Right cardiac atrium (tissue), 5 donors: ENCODE data around the gene SWT1. TPM values are rescaled to one million over a fixed set of nuclear protein-coding genes. Genes with fewer than 3 reads are reported as not detected.
"Not testable (repeated sequence)": the region's sequence is repeated elsewhere in the genome, so short reads cannot be mapped to it uniquely, and the experiment has no call there.

Experiments
- ATAC-seq, 2 donors: fragments of 200-7000 bp; cut with Tn5 transposase; one replicate each; pipeline versions ENCODE4 v1.8.0 to v1.9.1; 2020; ENCODE audit warnings: moderate library complexity in 2 of 2, mild to moderate bottlenecking in 1 of 2
- DNase-seq, 3 donors: peaks; one replicate each; pipeline ENCODE4 v3.0.0-alpha.2; 2020
- H3K27ac ChIP-seq: one replicate; pipeline ENCODE4 v1.5.1; 2013; ENCODE audit warnings: mild to moderate bottlenecking, low read length, control low read depth, moderate library complexity
- H3K27me3 ChIP-seq: one replicate; pipeline ENCODE4 v1.6.1; 2013; ENCODE audit not compliant: control insufficient read depth, insufficient read depth
- H3K4me1 ChIP-seq: one replicate; pipeline ENCODE4 v1.6.1; 2013; ENCODE audit warnings: low read length; ENCODE audit not compliant: control insufficient read depth, insufficient read depth
- H3K4me3 ChIP-seq: one replicate; pipeline ENCODE4 v1.5.1; 2013; ENCODE audit warnings: low read length, control low read depth
- H3K9me3 ChIP-seq: one replicate; pipeline ENCODE4 v1.6.1; 2013; ENCODE audit warnings: low read length; ENCODE audit not compliant: control insufficient read depth
- WGBS: extraction: QIAGEN DNeasy Blood & Tissue Kit; methylation state at CpG from one replicate; pipeline ENCODE4 v1.1.7; 2013; 5-methylcytosine and 5-hydroxymethylcytosine counted together
- intact Hi-C, 4 donors: fragments of 100-400 bp; cut with DNase I; formaldehyde crosslinking; loops; one replicate each; pipeline versions ENCODE4 v1.11.0 to v1.14.0; 2022 to 2023
- polyA plus RNA-seq: library from polyadenylated mRNA; stranded (reverse); fragments of 200-250 nt; gene quantifications from one replicate; pipeline ENCODE4 v1.2.3, GENCODE V29; 2013
- total RNA-seq, 4 donors: library from RNA; stranded (reverse); fragmentation: NEBNext Ultra II Directional; extraction: Animal tissue kit (Norgen Biotek cat#: 25700); gene quantifications; one replicate each; pipeline ENCODE4 v1.2.1, GENCODE V29; 2021
- donor health status: healthy with polysubstance abuse.
- donor health status: DM: no; HTN: yes; CAD: no.
- donor health status: DM: no; HTN: no; CAD: no.
- donor health status: DM: no; HTN: yes; CAD: no; lungs with severe emphysema.
- donor health status: DM: yes; HTN: yes; CAD: no.

Gene SWT1
- total and polyA plus RNA-seq, 5 donors: 1.9 to 7.7 (median 6.4) TPM

GRCh38 chr1:185229981-185230380 is 73.0 kb downstream of the SWT1 start:
- no peak overlapping the region for H3K4me3 ChIP-seq
- no peaks in the 10 kb centered on the region for H3K27me3 ChIP-seq
- intact Hi-C loops: loop anchor here in 2 of 4 donors (10.0 kb wide), 2 partner anchors 445 to 455 kb away; no protein-coding TSS in a partner anchor
- ATAC-seq (no peak), DNase-seq (no peak)
- H3K27ac ChIP-seq: no peak overlapping the region
- 90% methylated on average over 2 of the region's 2 CpGs for WGBS
- H3K9me3 ChIP-seq: no peaks in the 10 kb centered on the region
- no peaks in the 10 kb centered on the region for H3K4me1 ChIP-seq

DNA sequence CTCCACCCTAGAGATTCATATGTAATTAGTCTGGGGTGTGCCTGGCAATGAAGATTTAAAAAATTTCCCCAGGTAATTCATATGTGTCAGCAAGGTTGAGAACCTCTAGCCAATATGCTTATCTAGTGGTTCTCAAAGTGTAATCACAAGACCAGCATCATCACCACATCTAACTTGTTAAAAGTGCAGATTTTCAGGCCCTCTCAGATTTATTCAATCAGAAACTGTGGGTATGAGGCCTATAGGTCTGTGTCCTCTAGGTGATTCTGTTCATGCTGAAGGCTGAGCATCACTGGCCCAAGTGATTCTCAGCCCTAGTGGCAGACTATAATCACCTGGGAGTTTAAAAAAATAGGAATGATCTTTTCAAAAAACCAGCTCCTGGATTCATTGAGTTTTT is 75.9 kb downstream of the SWT1 start:
- ATAC-seq (no peak), DNase-seq (no peak)
- intact Hi-C loops: loop anchor here in 2 of 4 donors (10.0 kb wide), 2 partner anchors 442 to 452 kb away; no protein-coding TSS in a partner anchor
- H3K27me3 ChIP-seq: no peaks in the 10 kb centered on the region
- no peak overlapping the region for H3K27ac ChIP-seq
- no peaks in the 10 kb centered on the region for H3K9me3 ChIP-seq
- no peaks in the 10 kb centered on the region for H3K4me1 ChIP-seq
- H3K4me3 ChIP-seq: no peak overlapping the region

- not testable (repeated sequence) for H3K9me3 ChIP-seq, H3K4me1 ChIP-seq, H3K27ac ChIP-seq, ATAC-seq, H3K27me3 ChIP-seq, DNase-seq, H3K4me3 ChIP-seq
- intact Hi-C loops: loop anchor here in 2 of 4 donors (10.0 kb wide), 2 partner anchors 441 to 451 kb away; no protein-coding TSS in a partner anchor
- 98% methylated on average over 1 of the region's 1 CpG for WGBS
These were observed 77.2 kb downstream of the SWT1 start for GRCh38 chr1:185234183-185234582.

GRCh38 chr1:185237176-185237575 is 80.2 kb downstream of the SWT1 start:
- H3K4me3 ChIP-seq, DNase-seq, H3K27ac ChIP-seq, ATAC-seq, H3K27me3 ChIP-seq, H3K4me1 ChIP-seq, H3K9me3 ChIP-seq: not testable (repeated sequence)
- intact Hi-C loops: loop anchor here in 2 of 4 donors (10.0 kb wide), 2 partner anchors 438 to 448 kb away; no protein-coding TSS in a partner anchor
- WGBS: 99% methylated on average over 2 of the region's 2 CpGs

- Histone ChIP-seq H3K27me3 (no peaks in the 10 kb centered on the region), H3K4me3 (no peak overlapping the region), H3K9me3 (no peaks in the 10 kb centered on the region), H3K4me1 (no peaks in the 10 kb centered on the region), H3K27ac (no peak overlapping the region)
- no peak for DNase-seq
- no peak for ATAC-seq
- intact Hi-C loops: loop anchor here in 2 of 4 donors (10.0 kb wide), 2 partner anchors 437 to 447 kb away; no protein-coding TSS in a partner anchor
- 100% methylated on average over 1 of the region's 1 CpG for WGBS
These were observed 80.7 kb downstream of the SWT1 start for GRCh38 chr1:185237661-185238060.

DNA sequence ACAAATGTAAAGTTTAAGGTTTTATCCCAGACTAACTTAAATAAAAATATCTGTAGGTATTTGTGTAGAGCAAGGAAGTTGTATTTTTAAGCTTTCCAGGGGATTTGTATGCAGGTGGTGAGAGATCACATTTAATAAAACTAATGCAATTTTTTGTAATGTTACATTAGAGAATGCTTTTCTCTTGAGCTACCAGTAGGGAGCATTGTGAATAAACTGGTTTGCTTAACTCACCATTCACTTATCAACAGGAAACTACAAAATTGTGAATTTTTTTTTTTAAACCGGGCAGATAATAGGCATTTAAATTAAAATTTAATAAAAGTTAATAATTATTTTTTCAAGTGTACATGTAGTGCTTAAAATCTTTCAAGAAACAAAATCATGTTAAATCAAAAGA is 81.5 kb downstream of the SWT1 start:
- WGBS: 31% methylated on average over 1 of the region's 1 CpG
- intact Hi-C loops: loop anchor here in 2 of 4 donors (10.0 kb wide), 2 partner anchors 436 to 446 kb away; no protein-coding TSS in a partner anchor
- no peak for ATAC-seq

GRCh38 chr1:185239861-185240260 is 82.9 kb downstream of the SWT1 start:
- intact Hi-C loops: loop anchor here in 3 of 4 donors (10.0 kb wide), 2 partner anchors 435 to 445 kb away; no protein-coding TSS in a partner anchor
- H3K27me3 ChIP-seq: no peaks in the 10 kb centered on the region
- H3K4me3 ChIP-seq: no peak overlapping the region
- H3K27ac ChIP-seq: no peak overlapping the region
- ATAC-seq (no peak), DNase-seq (no peak)
- H3K4me1 ChIP-seq: no peaks in the 10 kb centered on the region
- no peaks in the 10 kb centered on the region for H3K9me3 ChIP-seq
- WGBS: 56% methylated on average over 1 of the region's 1 CpG

More for the DNA sequence above, 81.5 kb downstream of the SWT1 start:
- Histone ChIP-seq H3K27ac (no peak overlapping the region), H3K4me3 (no peak overlapping the region), H3K9me3 (no peaks in the 10 kb centered on the region), H3K27me3 (no peaks in the 10 kb centered on the region), H3K4me1 (no peaks in the 10 kb centered on the region)
- DNase-seq: no peak

DNA sequence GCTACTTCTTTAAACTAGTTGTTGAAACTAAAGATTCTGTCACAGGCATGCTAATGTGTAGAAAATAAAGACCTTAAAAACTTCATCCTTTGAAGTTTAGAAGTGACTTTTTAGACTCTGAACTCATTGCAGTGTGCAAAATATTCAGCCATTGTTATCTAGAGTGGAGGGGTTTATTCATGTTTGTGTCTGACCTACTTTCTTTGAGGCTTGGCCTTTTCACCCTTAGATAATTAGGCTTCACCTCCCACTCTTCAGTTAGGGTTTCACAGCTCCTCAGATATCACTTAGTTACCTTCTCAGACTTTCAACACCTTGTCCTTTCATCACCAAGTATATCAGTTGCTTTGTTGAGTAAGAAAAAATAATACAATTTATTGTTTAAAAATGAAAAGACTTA is 84.2 kb downstream of the SWT1 start:
- H3K4me3 ChIP-seq: no peak overlapping the region
- no peak for ATAC-seq
- H3K9me3 ChIP-seq: no peaks in the 10 kb centered on the region
- H3K27ac ChIP-seq: no peak overlapping the region
- H3K4me1 ChIP-seq: no peaks in the 10 kb centered on the region
- no peaks in the 10 kb centered on the region for H3K27me3 ChIP-seq
- intact Hi-C loops: loop anchor here in 1 of 4 donors (10.0 kb wide), 1 partner anchor 434 kb away; no protein-coding TSS in a partner anchor
- DNase-seq: no peak

GRCh38 chr1:185244015-185244747 is 87.2 kb downstream of the SWT1 start:
- intact Hi-C loops: loop anchor here in 1 of 4 donors (10.0 kb wide), 1 partner anchor 431 kb away; no protein-coding TSS in a partner anchor

DNA sequence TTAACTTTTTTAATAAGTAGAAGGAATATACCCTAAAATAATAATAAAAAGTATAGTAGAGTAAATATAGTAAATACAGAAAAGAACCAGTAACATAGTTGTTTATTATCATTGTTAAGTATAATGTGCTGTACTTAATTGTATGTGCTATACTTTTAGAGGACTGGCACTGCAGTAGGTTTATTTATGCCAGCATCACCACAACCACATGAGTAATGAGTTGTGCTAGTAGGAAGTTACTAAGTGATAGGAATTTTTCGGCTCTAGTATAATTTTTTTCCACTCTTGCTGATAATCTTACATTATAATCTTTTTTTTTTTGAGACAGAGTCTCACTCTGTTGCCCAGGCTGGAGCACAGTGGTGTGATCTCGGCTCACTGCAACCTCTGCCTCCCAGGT is 88.5 kb downstream of the SWT1 start:
- 83% methylated on average over 2 of the region's 2 CpGs for WGBS
- H3K27me3 ChIP-seq: no peaks in the 10 kb centered on the region
- no peak overlapping the region for H3K4me3 ChIP-seq
- ATAC-seq: no peak
- intact Hi-C loops: loop anchor here in 1 of 4 donors (10.0 kb wide), 1 partner anchor 429 kb away; no protein-coding TSS in a partner anchor
- no peak for DNase-seq
- peaks cover 3% of the 10 kb centered on the region for H3K4me1 ChIP-seq
- no peaks in the 10 kb centered on the region for H3K9me3 ChIP-seq
- H3K27ac ChIP-seq: no peak overlapping the region

More at GRCh38 chr1:185244015-185244747, 87.2 kb downstream of the SWT1 start:
- no peaks in the 10 kb centered on the region for H3K4me1 ChIP-seq
- ATAC-seq (no peak), DNase-seq (no peak)
- WGBS: 96% methylated on average over 3 of the region's 3 CpGs
- H3K4me3 ChIP-seq: no peak overlapping the region
- no peaks in the 10 kb centered on the region for H3K9me3 ChIP-seq
- H3K27me3 ChIP-seq: no peaks in the 10 kb centered on the region
- no peak overlapping the region for H3K27ac ChIP-seq

- ATAC-seq: peak; percentile 56 to 87
- intact Hi-C loops: loop anchor here in 1 of 4 donors (10.0 kb wide), 1 partner anchor 425 kb away; no protein-coding TSS in a partner anchor
- no peak overlapping the region for H3K27ac ChIP-seq
These were observed 92.6 kb downstream of the SWT1 start for GRCh38 chr1:185249563-185249962.

More at GRCh38 chr1:185249563-185249962, 92.6 kb downstream of the SWT1 start:
- Histone ChIP-seq H3K9me3 (no peaks in the 10 kb centered on the region), H3K4me1 (peaks cover 3% of the 10 kb centered on the region), H3K4me3 (no peak overlapping the region), H3K27me3 (no peaks in the 10 kb centered on the region)
- DNase-seq: no peak
- WGBS: 43% methylated on average over 2 of the region's 2 CpGs
